Fibroblast of upper back skin (primary cell): ENCODE measurements around the gene EXOC8.

ENCODE experiments used
- DNase-seq: peaks from one replicate; pipeline ENCODE4 v3.0.0-alpha.2; 2013

The EXOC8 gene

GRCh38 chr1:231311720-231312431 is 25.8 kb downstream of the EXOC8 start:
- no peak for DNase-seq

- DNase-seq: no peak
Observed at GRCh38 chr1:231310391-231310934, 27.2 kb downstream of the EXOC8 start.

- DNase-seq: no peak
Observed at GRCh38 chr1:231301990-231302389, 35.7 kb downstream of the EXOC8 start.

DNA sequence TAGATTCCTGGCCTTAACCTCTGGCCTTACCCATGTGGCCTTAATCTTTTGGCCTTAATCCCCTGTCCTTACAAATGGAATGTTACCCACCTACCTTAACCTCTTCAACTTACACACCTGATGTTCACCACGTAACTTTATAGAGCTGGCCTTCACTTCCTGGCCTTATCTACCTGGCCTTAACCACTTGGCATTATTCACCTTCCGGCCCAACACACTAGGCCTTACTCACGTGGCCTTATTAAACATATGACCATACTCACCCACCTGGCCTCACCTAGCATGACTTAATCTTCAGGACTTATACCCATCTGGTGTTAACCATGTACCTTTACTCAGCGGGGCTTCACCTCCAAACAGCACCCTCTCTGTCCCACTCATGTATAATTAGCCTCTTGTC is 41.7 kb downstream of the EXOC8 start:
- DNase-seq: no peak

DNA sequence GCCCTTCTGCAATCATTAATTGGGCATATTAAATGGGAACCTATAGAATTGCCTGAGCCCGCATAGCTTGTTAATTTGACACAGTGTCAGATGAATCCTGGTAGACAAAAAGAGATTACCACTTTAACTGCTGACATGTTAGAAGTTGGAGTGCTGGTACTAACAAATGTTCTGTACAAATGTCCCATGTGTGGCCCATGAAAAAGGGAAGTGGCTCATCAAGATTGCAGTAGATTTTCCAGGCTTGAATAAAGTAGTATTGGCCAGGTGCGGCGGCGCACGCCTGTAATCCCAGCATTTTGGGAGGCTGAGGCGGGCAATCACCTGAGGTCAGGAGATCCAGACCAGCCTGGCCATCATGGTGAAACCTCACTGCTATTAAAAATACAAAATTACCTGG is 51.0 kb downstream of the EXOC8 start:
- DNase-seq: no peak

DNA sequence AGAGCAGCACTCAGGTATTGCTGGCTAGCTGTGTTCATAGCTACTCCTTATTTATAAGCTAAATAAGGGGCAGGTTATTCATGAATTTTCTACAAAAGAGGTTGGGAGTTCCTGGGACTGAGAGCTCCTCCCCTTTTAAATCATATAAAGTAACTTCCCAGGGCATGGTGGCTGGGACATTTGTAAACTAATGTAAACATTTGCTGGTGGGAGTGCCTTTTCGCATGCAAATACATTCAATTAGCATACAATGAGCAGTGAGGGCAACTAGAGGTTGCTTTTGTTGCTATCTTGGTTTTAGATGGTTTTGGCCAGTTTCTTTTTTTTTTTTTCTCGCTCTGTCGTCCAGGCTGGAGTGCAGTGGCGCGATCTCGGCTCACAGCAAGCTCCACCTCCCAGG is 53.2 kb downstream of the EXOC8 start:
- DNase-seq: no peak
